Lung microvascular endothelial cell (primary cell): ENCODE results near the gene RBP5. TPM values are rescaled to one million over a fixed set of nuclear protein-coding genes. Genes with fewer than 3 reads are reported as not detected.

Experiments
- DNase-seq, 2 donors: peaks; one replicate each; pipeline versions ENCODE4 v3.0.0 to v3.0.0-alpha.2; 2010; ENCODE audit warnings: low read depth in 2 of 2
- total RNA-seq: library from RNA; depleted of rRNA; stranded (reverse); fragments of >200 nt; gene quantifications from 2 replicates; pipeline ENCODE4 v1.2.1, GENCODE V29; 2014

Gene RBP5
- total RNA-seq, 1 donor from 2014 or later: not detected

DNA sequence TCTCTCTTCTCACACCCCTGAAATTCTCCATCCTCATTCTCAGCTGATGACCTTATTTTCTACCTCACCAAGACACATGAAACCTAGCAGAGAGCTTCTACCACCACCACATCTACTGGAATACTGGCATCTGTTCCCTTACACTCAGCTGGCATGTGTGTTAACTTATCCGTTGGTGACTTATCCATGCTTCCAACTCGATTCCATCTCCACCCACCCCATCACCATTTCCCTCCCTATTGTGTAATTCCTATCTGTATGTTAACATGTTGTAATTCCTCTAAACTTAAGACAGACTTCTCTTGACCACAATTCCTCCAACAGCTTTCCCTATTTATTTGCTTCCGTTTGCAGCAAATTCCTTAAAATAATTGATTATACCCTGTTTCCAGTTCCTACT lies 52.8 kb downstream of the RBP5 start:
- no peak for DNase-seq

DNA sequence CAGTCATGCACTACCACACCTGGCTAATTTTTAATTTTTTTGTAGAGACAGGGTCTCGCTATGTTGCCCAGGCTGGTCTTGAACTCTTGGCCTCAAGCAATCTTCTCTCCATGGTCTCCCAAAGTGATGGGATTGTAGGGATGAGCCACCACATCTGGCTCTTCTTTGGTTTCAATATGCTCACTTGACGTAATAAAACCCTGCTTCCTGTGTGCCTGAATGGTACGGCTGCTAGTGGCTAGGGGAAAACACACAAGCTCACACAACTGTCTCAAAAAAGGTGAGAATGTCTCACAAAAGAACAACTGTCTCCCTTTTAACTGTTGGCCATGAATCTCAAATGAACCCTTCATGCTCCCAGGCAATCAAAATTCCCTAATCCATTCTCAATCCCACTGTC lies 53.2 kb downstream of the RBP5 start:
- no peak for DNase-seq

- peak in 1 of 2 donors; percentile 36 for DNase-seq
Observed at GRCh38 chr12:7073946-7074345, 54.7 kb downstream of the RBP5 start.

Other genes with a start within 250 kb of the RBP5 start
- 1.5 and 3.4 TPM in 2 replicates for gene LRRC23, start 224.1 kb downstream of the RBP5 start, total RNA-seq
- 0.99 and 1.7 TPM in 2 replicates for gene ENO2, start 214.3 kb downstream of the RBP5 start, total RNA-seq
- 3.9 and 7.7 TPM in 2 replicates for gene ATN1, start 200.9 kb downstream of the RBP5 start, total RNA-seq
- not detected in 2 replicates for gene RNU7-1, start 185.1 kb downstream of the RBP5 start, total RNA-seq
- 130 and 240 TPM in 2 replicates for gene C12orf57, start 184.9 kb downstream of the RBP5 start, total RNA-seq
- 2.2 and 3.2 TPM in 2 replicates for gene PTPN6, start 177.5 kb downstream of the RBP5 start, total RNA-seq
- 124 and 150 TPM in 2 replicates for gene PHB2, start 158.2 kb downstream of the RBP5 start, total RNA-seq
- gene EMG1, start 158.0 kb downstream of the RBP5 start, total RNA-seq: 20.3 and 22.8 TPM in 2 replicates
- 8.5 and 9.9 TPM in 2 replicates for gene LPCAT3, start 110.4 kb downstream of the RBP5 start, total RNA-seq
- gene C1S, start 68.2 kb downstream of the RBP5 start, total RNA-seq: under 0.01 and 0.20 TPM in 2 replicates
- gene C1R, start 36.4 kb downstream of the RBP5 start, total RNA-seq: 0.40 and 0.87 TPM in 2 replicates
- 12.2 and 13.7 TPM in 2 replicates for gene C1RL, start 19.7 kb downstream of the RBP5 start, total RNA-seq
- 12.9 and 15.0 TPM in 2 replicates for gene CLSTN3, start 1.5 kb upstream of the RBP5 start, total RNA-seq
- gene PEX5, start 60.8 kb upstream of the RBP5 start, total RNA-seq: 22.2 and 23.5 TPM in 2 replicates
- gene ACSM4, start 175.2 kb upstream of the RBP5 start, total RNA-seq: not detected in 2 replicates